H1 (cell line): ENCODE results near the gene C3orf18. TPM values are rescaled to one million over a fixed set of nuclear protein-coding genes. Genes with fewer than 3 reads are reported as not detected.

Experiments
- CTCF ChIA-PET: fragments of 300-600 bp; sonication (Branson Sonifier 250); formaldehyde crosslinking; loops from one replicate; lab custom pipeline; 2021; ENCODE audit not compliant: partially characterized antibody; lab: Charles Lee
- POLR2A ChIA-PET: fragments of 300-600 bp; sonication (Branson Sonifier 250); formaldehyde crosslinking; loops from one replicate; lab custom pipeline; 2021; ENCODE audit warnings: inconsistent platforms; ENCODE audit not compliant: partially characterized antibody; lab: Charles Lee
- DNase-seq, 2 experiments: peaks; one replicate each; pipeline versions ENCODE4 v3.0.0 to v3.0.0-alpha.2; 2010 to 2022; ENCODE audit warnings: low spot score in 2 of 2, low read depth in 1 of 2, mixed read lengths in 1 of 2
- FAIRE-seq: peaks from 2 replicates; lab custom pipeline; 2011; peaks lifted over from hg19 to GRCh38; lab: Jason Lieb, UNC
- H2AFZ ChIP-seq: 2 replicates; pipeline ENCODE4 v1.8.1; 2012; ENCODE audit warnings: low read length, inconsistent platforms
- H2AK5ac ChIP-seq: 2 replicates; pipeline ENCODE4 v1.6.1; 2013; ENCODE audit warnings: low read depth, low read length
- H2BK120ac ChIP-seq: replicated peaks from 2 replicates; pipeline ENCODE3; 2013; ENCODE audit warnings: low read depth, low read length, inconsistent platforms
- H2BK12ac ChIP-seq: 2 replicates; pipeline ENCODE4 v1.6.1; 2013; ENCODE audit warnings: low read depth, low read length
- H2BK15ac ChIP-seq: 2 replicates; pipeline ENCODE4 v1.6.1; 2013; ENCODE audit warnings: low read length
- H2BK20ac ChIP-seq: 2 replicates; pipeline ENCODE4 v1.6.1; 2013; ENCODE audit warnings: low read length
- H2BK5ac ChIP-seq: 2 replicates; pipeline ENCODE4 v1.6.1; 2013; ENCODE audit warnings: low read depth, low read length
- H3K14ac ChIP-seq: 2 replicates; pipeline ENCODE4 v1.6.1; 2013; ENCODE audit warnings: inconsistent platforms; ENCODE audit not compliant: insufficient read length
- H3K18ac ChIP-seq: 2 replicates; pipeline ENCODE4 v1.6.1; 2013; ENCODE audit warnings: low read length; ENCODE audit errors: extremely low read depth
- H3K23ac ChIP-seq: 2 replicates; pipeline ENCODE4 v1.6.1; 2013; ENCODE audit warnings: inconsistent platforms; ENCODE audit not compliant: insufficient read length
- H3K23me2 ChIP-seq: 2 replicates; pipeline ENCODE4 v1.6.1; 2013; ENCODE audit warnings: low read depth, low read length
- H3K27ac ChIP-seq: 2 replicates; pipeline ENCODE4 v1.6.1; 2011; ENCODE audit warnings: low read depth, low read length, inconsistent platforms
- H3K27me3 ChIP-seq, 4 experiments: replicated peaks in 1 of 4; 1 replicate in 1 of 4; 2 replicates in 3 of 4; pipeline versions ENCODE4 v1.6.1 to v1.8.1; 2011 to 2013; ENCODE audit warnings: low read length in 3 of 4, mild to moderate bottlenecking in 3 of 4, inconsistent platforms in 2 of 4, mixed read lengths in 2 of 4, moderate library complexity in 1 of 4; ENCODE audit not compliant: control insufficient read depth in 3 of 4, insufficient read depth in 3 of 4; ENCODE audit errors: extremely low read depth in 1 of 4
- H3K36me3 ChIP-seq, 4 experiments: 2 replicates each; pipeline versions ENCODE4 v1.6.1 to v1.8.1; 2011 to 2013; ENCODE audit warnings: mild to moderate bottlenecking in 4 of 4, low read length in 3 of 4, moderate library complexity in 2 of 4, control low read depth in 1 of 4, inconsistent platforms in 1 of 4; ENCODE audit not compliant: insufficient read depth in 4 of 4, control insufficient read depth in 2 of 4
- H3K4ac ChIP-seq: replicated peaks from 2 replicates; pipeline ENCODE3; 2013; ENCODE audit warnings: low read length, low read depth, mixed read lengths, inconsistent platforms; ENCODE audit not compliant: insufficient read length
- H3K4me1 ChIP-seq, 4 experiments: replicated peaks in 1 of 4; 1 replicate in 1 of 4; 2 replicates in 3 of 4; pipeline versions ENCODE4 v1.6.1 to v1.8.1; 2011 to 2013; ENCODE audit warnings: low read length in 3 of 4, inconsistent platforms in 2 of 4, mixed read lengths in 1 of 4; ENCODE audit not compliant: insufficient read depth in 4 of 4, control insufficient read depth in 3 of 4
- H3K4me2 ChIP-seq, 2 experiments: 2 replicates each; pipeline versions ENCODE4 v1.6.1 to v1.8.1; 2011 to 2013; ENCODE audit warnings: low read depth in 2 of 2, low read length in 2 of 2, control low read depth in 1 of 2, inconsistent platforms in 1 of 2, mild to moderate bottlenecking in 1 of 2; ENCODE audit not compliant: insufficient read depth in 1 of 2
- H3K4me3 ChIP-seq, 4 experiments: fragments of 200-600, 300-600 bp in 1 of 4; sonication (generic), shearing (Covaris generic), sonication (Bioruptor Twin) in 1 of 4; 2 replicates each; pipeline versions ENCODE4 v1.5.1 to v1.8.1; 2011 to 2016; ENCODE audit warnings: low read length in 4 of 4, low read depth in 3 of 4, control low read depth in 2 of 4, inconsistent platforms in 2 of 4, mild to moderate bottlenecking in 2 of 4, mixed read lengths in 1 of 4, moderate library complexity in 1 of 4; ENCODE audit not compliant: insufficient read depth in 2 of 4; ENCODE audit errors: extremely low read depth in 1 of 4
- H3K56ac ChIP-seq: replicated peaks from 2 replicates; pipeline ENCODE3; 2013; ENCODE audit warnings: low read depth, mild to moderate bottlenecking, mixed read lengths, low read length, inconsistent platforms; ENCODE audit not compliant: insufficient read length
- H3K79me1 ChIP-seq: 2 replicates; pipeline ENCODE4 v1.6.1; 2013; ENCODE audit warnings: low read depth, low read length, control low read depth
- H3K79me2 ChIP-seq, 2 experiments: 2 replicates each; pipeline versions ENCODE4 v1.6.1 to v1.8.1; 2012 to 2013; ENCODE audit warnings: low read length in 2 of 2, mild to moderate bottlenecking in 2 of 2, inconsistent platforms in 1 of 2; ENCODE audit not compliant: insufficient read depth in 2 of 2, control insufficient read depth in 1 of 2
- H3K9ac ChIP-seq, 4 experiments: replicated peaks in 1 of 4; 1 replicate in 1 of 4; 2 replicates in 3 of 4; pipeline versions ENCODE4 v1.6.1 to v1.8.1; 2011 to 2013; ENCODE audit warnings: low read depth in 3 of 4, low read length in 3 of 4, control low read depth in 2 of 4, mild to moderate bottlenecking in 2 of 4, moderate library complexity in 2 of 4, inconsistent platforms in 1 of 4; ENCODE audit errors: extremely low read depth in 1 of 4
- H3K9me3 ChIP-seq, 2 experiments: 2 replicates each; pipeline versions ENCODE4 v1.6.1 to v1.8.1; 2012 to 2013; ENCODE audit warnings: mild to moderate bottlenecking in 2 of 2, moderate library complexity in 2 of 2, control low read depth in 1 of 2, inconsistent platforms in 1 of 2, low read depth in 1 of 2, low read length in 1 of 2, mixed read lengths in 1 of 2; ENCODE audit not compliant: insufficient read depth in 2 of 2
- H4K20me1 ChIP-seq, 2 experiments: replicated peaks in 1 of 2; 2 replicates each; pipeline versions ENCODE3 to v1.8.1; 2011 to 2013; ENCODE audit warnings: inconsistent platforms in 2 of 2, low read length in 2 of 2, mild to moderate bottlenecking in 1 of 2; ENCODE audit not compliant: insufficient read depth in 2 of 2, control insufficient read depth in 1 of 2
- H4K5ac ChIP-seq: 2 replicates; pipeline ENCODE4 v1.6.1; 2013; ENCODE audit warnings: low read length, low read depth, mixed read lengths, inconsistent platforms; ENCODE audit not compliant: insufficient read length
- H4K8ac ChIP-seq: 2 replicates; pipeline ENCODE4 v1.8.0; 2013; ENCODE audit warnings: mild to moderate bottlenecking, moderate library complexity, low read length, inconsistent platforms; ENCODE audit not compliant: insufficient read depth; ENCODE audit errors: extremely low read depth
- H4K91ac ChIP-seq: replicated peaks from 2 replicates; pipeline ENCODE3; 2013; ENCODE audit warnings: low read length, mixed read lengths, inconsistent platforms; ENCODE audit not compliant: insufficient read length
- EP300 ChIP-seq, 2 experiments: IDR thresholded peaks; 1 replicate in 1 of 2; 2 replicates in 1 of 2; pipeline ENCODE4 v1.6.1; 2011 to 2012; ENCODE audit warnings: low read depth in 2 of 2, low read length in 2 of 2, mild to moderate bottlenecking in 2 of 2, borderline replicate concordance in 1 of 2, inconsistent platforms in 1 of 2, moderate library complexity in 1 of 2
- SP4 ChIP-seq: IDR thresholded peaks from 2 replicates; pipeline ENCODE4 v1.6.1; 2012; ENCODE audit warnings: low read length, inconsistent platforms
- WGBS, 2 experiments: shearing (Covaris generic) in 1 of 2; methylation state at CpG; one replicate each; pipeline versions ENCODE4 v1.1.6 to v1.1.7; 2013 to 2015; ENCODE audit warnings: low lambda C conversion rate in 2 of 2, mixed read lengths in 2 of 2, inconsistent platforms in 1 of 2, low coverage in 1 of 2, missing lambda C conversion rate in 1 of 2; ENCODE audit not compliant: insufficient replicate concordance in 2 of 2, insufficient coverage in 1 of 2, insufficient read length in 1 of 2; ENCODE audit errors: extremely low coverage in 1 of 2, missing lambda C conversion rate in 1 of 2; 5-methylcytosine and 5-hydroxymethylcytosine counted together
- polyA plus RNA-seq, 7 experiments: library from polyadenylated mRNA; depleted of rRNA in 3 of 7; stranded (reverse) in 5 of 7; unstranded in 2 of 7; fragments of >200 nt in 5 of 7; fragments of 200-250 nt in 2 of 7; gene quantifications; 1 replicate in 5 of 7; 2 replicates in 1 of 7; 4 replicates in 1 of 7; pipeline versions ENCODE4 v1.2.1 to v1.2.3, GENCODE V29; 2011 to 2013; ENCODE audit warnings: missing spikeins in 2 of 7, mixed read lengths in 2 of 7
- total RNA-seq: library from RNA; stranded (reverse); fragmentation: NEBNext Ultra II Directional; extraction: Animal tissue kit (Norgen Biotek cat#: 25700); gene quantifications from 2 replicates; pipeline ENCODE4 v1.2.1, GENCODE V29; 2021

Gene C3orf18
- total and polyA plus RNA-seq, 2 of the 8 experiments (the other 6 are each of a cell fraction or from before 2014, with no cell fraction given), result 7.5 to 15.0 TPM

GRCh38 chr3:50533316-50533715 is 34.2 kb downstream of the C3orf18 start:
- CTCF ChIA-PET, result interaction anchor here (0.9 to 24.6 kb wide), 8 partner anchors 10 to 231 kb away, joined by 3 to 473 read pairs (median 9); no protein-coding TSS in a partner anchor

More at GRCh38 chr3:50533316-50533715, 34.2 kb downstream of the C3orf18 start:
- FAIRE-seq, result no peak
- Histone ChIP-seq H3K27ac (no peak overlapping the region), H2BK12ac (peak overlapping the region; percentile 4; the same call in 1 of the 2 replicates), H2BK20ac (no peak overlapping the region; the same call in 1 of the 2 replicates), H3K4me1 (peaks cover 0 to 17% (median 9%) of the 10 kb centered on the region in 4 experiments; a peak in 6 of 7 replicates), H3K4me3 (no peak overlapping the region; a peak in 1 of 8 replicates), H4K20me1 (no peaks in the 10 kb centered on the region), H2AFZ (no peak overlapping the region), H3K9ac (no peak overlapping the region), H3K23me2 (peaks cover 1% of the 10 kb centered on the region; the same call in 1 of the 2 replicates), H3K79me1 (no peaks in the 10 kb centered on the region), H3K36me3 (no peaks in the 10 kb centered on the region), H2BK5ac (no peak overlapping the region), H2BK15ac (0 out of 2 replicates have a peak overlapping the region, but pooled peaks have one; percentile 2), H3K56ac (no peak overlapping the region), H4K91ac (no peak overlapping the region), H3K23ac (no peak overlapping the region), H3K4ac (no peak overlapping the region), H4K8ac (no peak overlapping the region), H3K79me2 (no peaks in the 10 kb centered on the region), H3K9me3 (no peaks in the 10 kb centered on the region), H2AK5ac (no peak overlapping the region), H3K18ac (peak overlapping the region; percentile 60; the same call in 1 of the 2 replicates)
- POLR2A ChIA-PET, result interaction anchor here (1.3 kb wide), 1 partner anchor 30 kb away, joined by 3 read pairs; the partner anchor contains the start of gene CACNA2D2
- 77% methylated on average over 13 of the region's 13 CpGs; no CpG with 5 or more reads in 1 of the 2 experiments for WGBS, 2 experiments
- TF ChIP-seq SP4 (no peak), EP300 (IDR thresholded peaks at IDR 0.05; ENCODE audit: borderline replicate concordance in 1 of 2, low read depth in 2 of 2, low read length in 2 of 2) (peak in 1 of 2 experiments; percentile 25; a peak in 1 of 3 replicates)
- TF ChIP-seq, all 59 proteins: peak for 1
- no peak for DNase-seq
- no peak overlapping the region for H4K5ac ChIP-seq
- no peak overlapping the region for H3K14ac ChIP-seq
- H2BK120ac ChIP-seq, result no peak overlapping the region
- no peak overlapping the region for H3K4me2 ChIP-seq
- H3K27me3 ChIP-seq, result peaks cover 0 to 15% (median 14%) of the 10 kb centered on the region in 4 experiments; a peak in 5 of 7 replicates
